GM23338 (cell line): ENCODE data around the gene CCDC57. TPM values are rescaled to one million over a fixed set of nuclear protein-coding genes. Genes with fewer than 3 reads are reported as not detected.

Source experiments
- ATAC-seq: fragments of 200-7000 bp; cut with Tn5 transposase; 3 replicates; pipeline ENCODE4 v1.9.1; 2020
- DNase-seq: peaks from one replicate; pipeline ENCODE4 v3.0.0-alpha.2; 2015; ENCODE audit warnings: low spot score
- H2AFZ ChIP-seq: fragments of 200-600 bp; sonication (generic); 2 replicates; pipeline ENCODE4 v1.8.0; 2016; ENCODE audit warnings: antibody characterized with exemption, mild to moderate bottlenecking, moderate library complexity
- H3F3A ChIP-seq: fragments of 200-600 bp; sonication (generic); replicated peaks from 2 replicates; pipeline ENCODE4 v1.8.0; 2017; ENCODE audit warnings: antibody characterized with exemption, mixed run types, low read depth
- H3K27ac ChIP-seq: fragments of 200-600 bp; sonication (generic); 2 replicates; pipeline ENCODE4 v1.6.1; 2016; ENCODE audit warnings: low read depth
- H3K27me3 ChIP-seq: fragments of 200-600 bp; sonication (generic); 2 replicates; pipeline ENCODE4 v1.8.0; 2016; ENCODE audit warnings: mild to moderate bottlenecking, mixed run types, moderate library complexity; ENCODE audit not compliant: insufficient read depth
- H3K36me3 ChIP-seq: fragments of 200-600 bp; sonication (generic); 2 replicates; pipeline ENCODE4 v1.8.0; 2016; ENCODE audit warnings: mild to moderate bottlenecking; ENCODE audit not compliant: insufficient read depth
- H3K4me1 ChIP-seq: fragments of 200-600 bp; sonication (generic); 2 replicates; pipeline ENCODE4 v1.8.0; 2016; ENCODE audit warnings: mild to moderate bottlenecking, moderate library complexity; ENCODE audit not compliant: insufficient read depth
- H3K4me2 ChIP-seq: fragments of 200-600 bp; sonication (generic); 2 replicates; pipeline ENCODE4 v1.7.1; 2017; ENCODE audit warnings: mixed run types
- H3K4me3 ChIP-seq: fragments of 200-600 bp; sonication (generic); 2 replicates; pipeline ENCODE4 v1.6.1; 2016; ENCODE audit warnings: mixed run types
- H3K79me2 ChIP-seq: fragments of 200-600 bp; sonication (generic); replicated peaks from 2 replicates; pipeline ENCODE4 v1.8.0; 2017; ENCODE audit warnings: mild to moderate bottlenecking; ENCODE audit not compliant: insufficient read depth
- H3K9me2 ChIP-seq: fragments of 200-600 bp; sonication (generic); 2 replicates; pipeline ENCODE4 v1.8.0; 2017; ENCODE audit not compliant: insufficient read depth
- H4K20me1 ChIP-seq: fragments of 200-600 bp; sonication (generic); replicated peaks from 2 replicates; pipeline ENCODE4 v1.8.0; 2017; ENCODE audit warnings: mild to moderate bottlenecking; ENCODE audit not compliant: insufficient read depth
- H3K27ac Mint-ChIP-seq: 2 replicates; pipeline ENCODE4 v1.8.0; 2020; ENCODE audit warnings: inconsistent platforms, mild to moderate bottlenecking, moderate library complexity, mixed read lengths
- H3K27me3 Mint-ChIP-seq: 3 replicates; pipeline ENCODE4 v1.8.0; 2022; ENCODE audit warnings: low read depth, mild to moderate bottlenecking, moderate library complexity, mixed read lengths, inconsistent platforms; ENCODE audit not compliant: insufficient read depth, poor library complexity
- H3K36me3 Mint-ChIP-seq: 3 replicates; pipeline ENCODE4 v1.8.0; 2021; ENCODE audit warnings: low read depth, mild to moderate bottlenecking, inconsistent platforms, moderate library complexity, mixed read lengths
- H3K4me1 Mint-ChIP-seq: 3 replicates; pipeline ENCODE4 v1.8.0; 2020; ENCODE audit warnings: mild to moderate bottlenecking, inconsistent platforms, mixed read lengths
- H3K4me3 Mint-ChIP-seq: 3 replicates; pipeline ENCODE4 v1.8.0; 2021; ENCODE audit warnings: moderate library complexity, mild to moderate bottlenecking, inconsistent platforms, mixed read lengths
- H3K9me3 Mint-ChIP-seq: 3 replicates; pipeline ENCODE4 v1.8.0; 2020; ENCODE audit warnings: moderate library complexity, mild to moderate bottlenecking, inconsistent platforms, mixed read lengths
- CREB1 ChIP-seq: fragments of 250-450 bp; sonication (Bioruptor Pico); IDR thresholded peaks from 2 replicates; pipeline ENCODE4 v1.5.0; 2020; ENCODE audit warnings: low read depth, mild to moderate bottlenecking, moderate library complexity
- CTCF ChIP-seq, 2 experiments: fragments of 200-600 bp in 1 of 2; sonication (generic) in 1 of 2; conservative IDR thresholded peaks; 2 replicates each; pipeline versions ENCODE4 v1.5.1 to v1.6.1; 2016 to 2017; ENCODE audit warnings: antibody characterized with exemption in 2 of 2, low read depth in 2 of 2, mild to moderate bottlenecking in 2 of 2, moderate library complexity in 1 of 2
- EZH2 ChIP-seq: fragments of 200-600 bp; sonication (generic); IDR thresholded peaks from one replicate; pipeline ENCODE4 v1.8.0; 2017; ENCODE audit warnings: antibody characterized with exemption, mild to moderate bottlenecking, low read depth; ENCODE audit not compliant: unreplicated experiment
- EZH2phosphoT487 ChIP-seq: fragments of 200-600 bp; sonication (generic); IDR thresholded peaks from one replicate; pipeline ENCODE4 v1.8.1; 2018; ENCODE audit warnings: antibody characterized with exemption; ENCODE audit not compliant: unreplicated experiment
- ZNF331 ChIP-seq: fragments of 250-450 bp; sonication (Bioruptor Pico); IDR thresholded peaks from 2 replicates; pipeline ENCODE4 v1.5.0; 2020; ENCODE audit warnings: low read depth, mild to moderate bottlenecking, moderate library complexity
- ZNF462 ChIP-seq: fragments of 250-450 bp; sonication (Bioruptor Pico); IDR thresholded peaks from 2 replicates; pipeline ENCODE4 v1.5.0; 2020; ENCODE audit warnings: mild to moderate bottlenecking, moderate library complexity
- polyA plus RNA-seq: library from polyadenylated mRNA; unstranded; fragments of >200 nt; fragmentation: Nextera tagmentation; extraction: Ambion mirVana; gene quantifications from 2 replicates; pipeline ENCODE4 v1.2.1, GENCODE V29; 2016
- total RNA-seq: library from RNA; depleted of rRNA; stranded (reverse); fragments of >200 nt; shearing (Covaris generic); gene quantifications from 2 replicates; pipeline ENCODE4 v1.2.3, GENCODE V29; 2014

Gene CCDC57
- total and polyA plus RNA-seq, 2 experiments from 2014 or later, result 7.0 to 16.3 TPM

DNA sequence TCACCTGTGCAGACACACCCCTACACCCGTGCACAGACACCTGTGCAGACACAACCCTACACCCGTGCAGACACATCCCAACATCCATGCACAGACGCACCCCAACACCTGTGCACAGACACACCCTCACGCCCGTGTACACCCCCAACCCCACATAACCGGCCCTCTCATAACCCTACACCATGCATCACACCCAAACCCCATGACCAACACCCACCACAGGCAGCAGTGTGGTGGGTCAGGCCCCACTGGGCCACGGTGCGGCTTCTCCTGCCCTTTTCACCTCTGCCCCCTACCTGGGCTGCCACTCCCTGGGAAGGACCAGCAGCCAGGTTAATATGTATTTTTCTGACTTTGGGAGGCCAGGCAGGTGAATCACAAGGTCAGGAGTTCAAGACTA is 12.0 kb upstream of the CCDC57 start:
- H3K4me3 ChIP-seq, result no peak overlapping the region
- no peak overlapping the region for H3K27ac ChIP-seq
- H2AFZ ChIP-seq, result no peak overlapping the region
- ATAC-seq (no peak), DNase-seq (no peak)
- peaks cover 32% of the 10 kb centered on the region for H3K27me3 ChIP-seq
- TF ChIP-seq ZNF331 (CRISPR knock-in tag) (no peak), EZH2 (no peak), CTCF (conservative IDR thresholded peaks at IDR 0.05; ENCODE audit: low read depth in 2 of 2) (no peak), ZNF462 (CRISPR knock-in tag) (no peak), EZH2phosphoT487 (no peak), CREB1 (no peak)
- no peaks in the 10 kb centered on the region for H3K4me1 ChIP-seq
- no peaks in the 10 kb centered on the region; the same call in 2 of the 3 replicates for H3K4me1 Mint-ChIP-seq
- no peaks in the 10 kb centered on the region for H3K9me2 ChIP-seq
- H3K9me3 Mint-ChIP-seq, result peaks cover 2% of the 10 kb centered on the region; the same call in 1 of the 3 replicates
- H3K36me3 ChIP-seq, result no peaks in the 10 kb centered on the region
- no peak overlapping the region for H3K27ac Mint-ChIP-seq
- H3K4me2 ChIP-seq, result no peak overlapping the region
- H3F3A ChIP-seq, result no peaks in the 10 kb centered on the region
- peaks cover 33% of the 10 kb centered on the region for H3K27me3 Mint-ChIP-seq
- H3K79me2 ChIP-seq, result no peaks in the 10 kb centered on the region
- no peaks in the 10 kb centered on the region for H3K36me3 Mint-ChIP-seq
- no peaks in the 10 kb centered on the region; the same call in 1 of the 2 replicates for H4K20me1 ChIP-seq
- no peak overlapping the region for H3K4me3 Mint-ChIP-seq
